Measurements from ENCODE around the gene TSPAN4.

DNA sequence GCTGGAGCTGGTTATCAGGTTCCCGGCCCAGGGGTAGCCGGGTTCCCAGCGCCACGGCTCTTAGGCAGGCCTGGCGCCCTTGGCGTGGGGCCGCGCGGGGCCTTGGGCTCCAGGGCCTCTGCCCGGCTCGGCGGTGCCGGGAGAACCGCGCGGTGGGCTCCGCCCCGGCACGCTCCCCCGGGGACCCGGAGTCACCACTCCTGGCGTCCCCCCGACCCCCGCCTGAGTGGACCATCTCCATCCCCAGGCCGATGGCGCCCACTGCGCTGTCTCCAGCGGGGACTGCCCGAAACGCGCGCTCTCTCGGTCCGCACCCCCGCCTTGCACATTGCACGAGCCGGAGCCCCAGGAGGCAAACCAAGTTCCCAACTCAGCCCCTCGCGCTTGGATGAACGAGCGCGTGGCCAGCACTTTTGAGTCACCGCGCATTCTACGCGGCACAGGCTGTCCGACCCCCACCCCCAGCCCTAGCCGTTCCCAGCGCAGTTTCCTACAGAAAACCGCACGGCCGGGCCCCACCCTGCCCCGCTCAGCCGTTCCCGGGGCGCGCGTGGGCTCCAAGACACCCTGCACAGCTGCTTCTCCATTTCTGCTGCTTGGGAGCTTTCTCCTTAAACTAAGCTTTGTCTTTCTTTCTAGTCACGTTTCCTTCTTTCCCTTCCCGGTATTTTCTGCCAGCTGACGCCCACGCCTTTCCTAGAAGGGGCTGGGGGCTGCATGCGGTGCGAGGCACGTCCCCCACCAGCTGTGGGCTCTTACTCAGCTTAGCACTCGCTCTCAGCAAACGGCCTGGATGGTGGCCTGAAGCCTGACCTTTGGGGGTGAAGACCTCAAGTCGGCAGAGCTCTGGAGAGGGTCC is 68.6 kb downstream of the TSPAN4 start:
- TF ChIP-seq, protein P1, sequence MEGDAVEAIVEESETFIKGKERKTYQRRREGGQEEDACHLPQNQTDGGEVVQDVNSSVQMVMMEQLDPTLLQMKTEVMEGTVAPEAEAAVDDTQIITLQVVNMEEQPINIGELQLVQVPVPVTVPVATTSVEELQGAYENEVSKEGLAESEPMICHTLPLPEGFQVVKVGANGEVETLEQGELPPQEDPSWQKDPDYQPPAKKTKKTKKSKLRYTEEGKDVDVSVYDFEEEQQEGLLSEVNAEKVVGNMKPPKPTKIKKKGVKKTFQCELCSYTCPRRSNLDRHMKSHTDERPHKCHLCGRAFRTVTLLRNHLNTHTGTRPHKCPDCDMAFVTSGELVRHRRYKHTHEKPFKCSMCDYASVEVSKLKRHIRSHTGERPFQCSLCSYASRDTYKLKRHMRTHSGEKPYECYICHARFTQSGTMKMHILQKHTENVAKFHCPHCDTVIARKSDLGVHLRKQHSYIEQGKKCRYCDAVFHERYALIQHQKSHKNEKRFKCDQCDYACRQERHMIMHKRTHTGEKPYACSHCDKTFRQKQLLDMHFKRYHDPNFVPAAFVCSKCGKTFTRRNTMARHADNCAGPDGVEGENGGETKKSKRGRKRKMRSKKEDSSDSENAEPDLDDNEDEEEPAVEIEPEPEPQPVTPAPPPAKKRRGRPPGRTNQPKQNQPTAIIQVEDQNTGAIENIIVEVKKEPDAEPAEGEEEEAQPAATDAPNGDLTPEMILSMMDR (IDR thresholded peaks at IDR 0.05) = no peak
- TF ChIP-seq POLR2A (IDR thresholded peaks at IDR 0.05) = no peak

All from testis (tissue), 2 donors.